Skeletal muscle cell (primary cell): ENCODE results near the gene ISG20.
"Not testable (repeated sequence)": the region's sequence is repeated elsewhere in the genome, so short reads cannot be mapped to it uniquely, and the experiment has no call there.

ENCODE experiments used
- DNase-seq: peaks from one replicate; pipeline ENCODE4 v3.0.0-alpha.2; 2010; ENCODE audit warnings: low read depth
- H3K4me3 ChIP-seq: 2 replicates; pipeline ENCODE4 v1.5.1; 2011; ENCODE audit warnings: low read depth, mild to moderate bottlenecking, control low read depth, low read length, moderate library complexity

ISG20 gene

DNA sequence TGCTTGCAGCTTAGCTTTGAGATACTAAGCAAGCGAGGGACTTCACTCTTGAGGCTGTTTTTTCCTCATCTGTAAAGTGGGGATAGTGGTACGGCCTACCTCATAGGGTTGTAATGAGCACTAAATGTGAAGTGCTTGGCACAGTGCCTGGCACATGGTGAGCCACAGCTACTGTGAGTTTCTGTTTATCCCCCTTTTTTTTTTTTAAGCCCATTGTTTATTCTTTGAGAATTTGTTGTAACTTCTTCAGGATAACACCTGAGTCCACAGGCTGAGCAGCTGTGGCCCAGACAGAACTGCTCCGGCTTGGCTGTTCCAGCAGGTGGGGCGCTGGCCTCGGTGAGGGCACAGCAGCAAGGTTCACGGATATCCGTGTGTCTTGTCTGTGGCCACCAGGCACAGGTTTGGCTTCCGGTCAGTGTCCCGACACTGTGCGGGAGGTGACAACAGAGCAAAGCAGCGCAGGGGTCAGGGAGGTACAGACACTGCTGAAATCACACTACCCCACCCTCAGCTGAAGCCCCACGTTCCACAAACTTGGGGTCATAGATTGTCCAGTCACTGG lies 7.3 kb upstream of the ISG20 start:
- DNase-seq = no peak
- no peak overlapping the region for H3K4me3 ChIP-seq

- H3K4me3 ChIP-seq, DNase-seq: not testable (repeated sequence)
Observed at GRCh38 chr15:88632797-88633196, 6.0 kb upstream of the ISG20 start.

DNA sequence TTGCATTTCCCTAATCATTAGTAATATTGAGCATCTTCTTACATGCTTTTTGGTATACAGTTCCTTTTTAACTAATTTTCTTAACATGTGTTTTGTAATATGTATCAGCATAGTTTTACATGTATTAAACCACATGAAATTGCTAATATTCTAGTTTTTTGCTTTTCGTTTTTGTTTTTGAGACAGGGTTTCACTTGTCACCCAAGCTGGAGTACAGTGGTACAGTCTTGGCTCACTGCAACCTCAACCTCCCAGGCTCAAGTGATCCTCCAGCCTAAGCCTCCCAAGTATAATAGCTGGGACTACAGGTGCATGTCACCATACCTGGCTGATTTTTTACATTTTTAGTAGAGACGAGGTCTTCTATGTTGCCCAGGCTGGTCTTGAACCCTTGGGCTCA lies 4.4 kb upstream of the ISG20 start:
- no peak for DNase-seq
- H3K4me3 ChIP-seq = no peak overlapping the region

- no peak overlapping the region for H3K4me3 ChIP-seq
- peak; percentile 62 for DNase-seq
Observed at GRCh38 chr15:88635318-88635717, 3.5 kb upstream of the ISG20 start.

- no peak overlapping the region for H3K4me3 ChIP-seq
- DNase-seq = no peak
Observed at GRCh38 chr15:88636050-88636449, 2.8 kb upstream of the ISG20 start.

GRCh38 chr15:88636654-88637053 lies 2.2 kb upstream of the ISG20 start:
- DNase-seq = no peak
- no peak overlapping the region for H3K4me3 ChIP-seq

DNA sequence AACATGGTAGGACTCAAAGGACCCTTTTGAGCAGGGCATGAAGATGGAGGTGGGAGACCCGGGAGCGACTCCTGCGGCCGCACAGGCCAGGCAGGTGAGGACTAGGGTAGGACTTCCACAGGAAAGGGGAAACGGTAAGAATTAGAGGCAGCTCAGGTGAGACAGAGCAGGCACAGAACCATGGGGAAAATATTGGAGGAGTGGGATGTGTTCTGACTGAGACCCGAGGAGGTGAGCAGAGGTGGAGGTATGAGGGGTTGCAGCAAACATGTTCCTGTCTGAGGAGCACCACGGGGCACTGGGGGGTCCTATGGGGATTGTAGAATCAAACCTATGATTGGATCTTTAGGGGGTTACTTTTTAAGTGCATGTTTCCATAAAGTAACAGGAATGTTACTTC lies 1.4 kb upstream of the ISG20 start:
- DNase-seq = no peak
- H3K4me3 ChIP-seq = no peak overlapping the region

GRCh38 chr15:88637841-88638625 lies 783 bp upstream of the ISG20 start:
- peak overlapping the region; percentile 38 for H3K4me3 ChIP-seq
- DNase-seq = no peak

- no peak for DNase-seq
- H3K4me3 ChIP-seq = no peak overlapping the region
Observed at GRCh38 chr15:88641959-88642452, 3.2 kb downstream of the ISG20 start.

DNA sequence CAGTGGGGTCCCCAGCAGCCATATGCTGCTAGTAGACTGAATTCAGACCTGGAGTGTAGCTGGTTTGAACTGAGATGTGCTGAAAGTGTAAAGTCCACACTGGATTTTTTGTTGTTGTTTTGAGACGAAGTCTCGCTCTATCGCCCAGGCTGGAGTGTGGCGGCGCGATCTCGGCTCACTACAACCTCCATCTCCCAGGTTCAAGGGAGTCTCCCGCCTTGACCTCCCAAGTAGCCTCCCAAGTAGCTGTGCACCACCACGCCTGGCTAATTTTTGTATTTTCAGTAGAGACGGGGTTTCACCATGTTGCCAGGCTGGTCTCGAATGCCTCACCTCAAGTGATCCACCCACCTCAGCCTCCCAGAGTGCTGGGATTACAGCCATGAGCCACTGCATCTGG lies 3.7 kb downstream of the ISG20 start:
- H3K4me3 ChIP-seq = not testable (repeated sequence)

DNA sequence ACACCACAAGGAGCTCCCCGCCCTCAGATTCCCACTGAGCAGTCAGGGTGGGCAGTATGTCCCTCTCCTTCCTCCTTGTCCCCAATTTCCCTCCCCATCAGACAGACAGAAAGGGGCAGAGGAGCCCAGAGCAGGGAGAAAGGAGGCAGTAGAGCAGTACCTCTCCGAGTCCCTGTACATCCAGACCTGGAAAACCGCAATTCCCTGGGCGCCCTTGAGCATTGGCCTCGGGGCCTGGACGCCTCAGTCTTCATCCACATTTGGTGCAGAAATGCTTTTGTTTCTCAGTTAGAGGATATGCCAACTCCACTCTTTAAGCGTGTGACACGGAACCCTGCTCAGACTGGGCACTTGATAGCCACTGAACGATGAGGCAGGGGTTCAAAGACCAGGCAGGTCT lies 5.9 kb downstream of the ISG20 start:
- no peak overlapping the region for H3K4me3 ChIP-seq
- no peak for DNase-seq

More for the DNA sequence above, 3.7 kb downstream of the ISG20 start:
- not testable (repeated sequence) for DNase-seq

DNA sequence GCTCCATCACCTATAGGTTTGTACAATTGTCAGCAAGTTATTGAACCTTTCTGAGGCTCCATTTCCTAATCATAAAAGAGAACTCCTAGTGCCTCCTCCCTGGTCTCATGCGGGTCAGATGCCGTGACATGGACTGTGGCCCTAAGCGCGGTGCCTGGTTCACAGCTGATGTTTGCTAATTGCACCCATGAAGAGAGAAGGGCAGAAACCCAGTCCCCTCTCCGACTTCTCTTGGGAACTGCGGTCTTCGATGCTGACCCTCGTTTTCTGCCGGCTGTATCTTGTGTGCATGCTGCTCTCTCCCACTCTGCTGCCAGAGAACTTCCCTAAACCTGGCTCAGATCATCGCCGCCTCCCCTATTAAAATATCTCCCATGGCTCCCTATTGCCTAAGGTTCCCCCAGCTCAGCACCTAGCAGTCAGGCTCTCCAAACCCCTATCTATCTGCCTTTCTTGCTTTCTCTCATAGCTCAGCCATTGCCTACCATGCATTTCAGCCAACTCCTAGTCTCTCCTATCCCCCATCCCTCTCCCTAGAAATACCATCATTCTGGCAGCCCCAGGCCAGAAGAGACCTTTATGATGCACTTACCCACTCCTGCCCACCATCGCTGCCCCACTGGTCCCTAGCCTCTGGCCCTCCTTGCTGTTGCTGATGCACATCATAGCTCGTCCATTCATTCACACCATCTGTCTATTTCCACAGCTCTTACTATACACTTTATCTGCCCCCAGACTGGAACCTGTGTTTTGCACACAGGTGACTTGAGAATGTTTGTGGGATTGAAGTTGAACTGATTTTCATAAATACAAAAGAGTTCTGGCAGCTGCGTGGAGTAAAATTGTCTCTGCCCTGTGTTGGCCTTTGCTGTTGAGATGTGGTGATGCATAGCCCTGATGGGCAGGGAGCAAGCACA lies 6.6 kb downstream of the ISG20 start:
- DNase-seq = no peak
- no peak overlapping the region for H3K4me3 ChIP-seq

DNA sequence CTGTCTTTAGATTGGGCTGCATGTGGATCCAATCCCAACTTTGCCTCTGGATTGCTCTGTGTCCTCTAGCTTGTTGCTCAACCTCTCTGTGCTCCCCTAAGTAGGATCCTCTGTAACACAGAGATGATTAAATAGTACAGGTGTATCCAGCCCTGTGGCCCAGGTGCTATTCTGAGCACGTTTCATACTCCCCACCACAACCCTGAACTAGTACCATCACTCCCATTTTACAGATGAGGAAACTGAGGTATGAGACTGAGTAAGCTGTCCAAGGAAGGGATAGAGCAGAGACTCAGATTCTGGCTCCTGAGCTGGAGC lies 7.2 kb downstream of the ISG20 start:
- no peak for DNase-seq

GRCh38 chr15:88646951-88647350 lies 8.1 kb downstream of the ISG20 start:
- DNase-seq = no peak

More for the DNA sequence above, 7.2 kb downstream of the ISG20 start:
- H3K4me3 ChIP-seq = no peak overlapping the region

DNA sequence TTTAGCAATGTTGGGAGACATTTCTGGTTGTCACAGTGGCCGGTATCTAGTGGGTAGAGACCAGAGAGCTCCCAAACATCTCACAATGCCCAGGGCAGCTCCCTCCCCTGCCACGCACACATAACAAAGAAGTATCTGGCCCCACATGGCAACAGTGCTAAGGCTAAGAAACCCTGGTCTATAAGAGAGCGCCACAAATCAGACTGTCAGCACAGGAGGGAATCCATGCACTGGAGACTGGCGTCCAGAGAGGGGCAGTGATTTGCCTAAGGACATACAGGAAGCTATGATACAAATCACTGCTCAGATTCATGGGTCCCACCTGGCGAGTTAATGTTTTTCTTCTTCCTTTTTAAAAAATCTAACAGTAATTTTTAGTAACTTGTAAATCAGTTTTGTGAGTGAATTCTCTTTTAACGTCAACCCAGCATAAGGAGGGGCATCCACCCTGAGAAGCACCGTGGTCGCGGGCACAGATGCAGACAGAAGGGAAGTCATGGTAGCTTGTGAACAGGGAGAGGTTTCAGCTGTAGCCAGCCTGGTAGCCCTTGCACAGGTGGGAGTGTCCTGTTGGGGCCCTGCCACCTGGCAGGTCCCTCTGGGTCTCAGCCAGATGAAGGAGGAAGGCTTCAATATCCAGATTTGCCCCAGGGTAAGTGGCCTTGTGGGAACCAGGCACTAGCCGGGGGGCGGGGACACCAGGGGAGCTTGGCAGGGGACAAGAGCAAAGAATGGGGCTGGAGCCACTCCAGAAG lies 8.7 kb downstream of the ISG20 start:
- no peak overlapping the region for H3K4me3 ChIP-seq
- DNase-seq = no peak

More at GRCh38 chr15:88646951-88647350, 8.1 kb downstream of the ISG20 start:
- no peak overlapping the region for H3K4me3 ChIP-seq

DNA sequence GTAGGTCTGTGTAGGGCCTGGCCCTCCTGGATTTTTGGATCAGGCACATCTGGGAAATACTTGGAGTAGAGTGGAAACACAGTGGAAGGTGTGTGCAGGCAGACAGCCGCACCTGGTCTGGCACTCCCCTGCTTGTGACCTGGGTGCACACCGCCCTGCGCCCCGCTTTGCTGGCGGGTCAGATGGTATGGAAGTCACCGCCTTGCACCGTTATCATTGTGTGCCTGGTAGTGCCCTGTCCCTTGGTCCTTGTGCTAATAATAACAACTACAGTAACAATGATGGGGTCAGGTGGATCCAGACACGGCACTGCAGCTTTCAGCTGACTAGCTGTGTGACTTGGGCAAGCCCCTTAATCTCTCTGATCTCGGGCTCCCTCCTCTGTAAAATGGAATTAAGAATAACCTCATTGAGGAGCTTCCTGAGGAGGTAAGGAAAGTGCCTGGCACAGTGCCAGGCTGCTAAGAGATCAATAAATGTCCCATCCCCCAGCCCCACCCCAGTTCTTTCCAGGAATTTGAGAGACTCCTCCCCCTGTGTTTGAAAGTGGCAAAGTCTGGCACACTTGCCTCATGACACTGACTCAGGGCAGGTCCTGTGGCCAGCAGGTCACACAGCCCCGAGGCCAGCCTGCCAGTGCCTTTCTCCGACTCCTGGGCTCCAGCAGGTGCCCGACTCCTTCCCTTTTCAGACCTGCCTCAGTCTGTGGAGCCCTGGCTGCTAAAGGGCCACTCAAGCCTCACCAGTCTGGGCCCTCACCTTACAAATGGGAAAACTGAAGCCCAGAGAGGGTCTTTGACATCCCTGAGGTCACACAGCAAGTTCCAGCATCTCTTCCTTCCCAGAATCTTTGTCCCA lies 9.8 kb downstream of the ISG20 start:
- DNase-seq = no peak
- no peak overlapping the region for H3K4me3 ChIP-seq

- no peak overlapping the region for H3K4me3 ChIP-seq
- DNase-seq = peak; percentile 93
Observed at GRCh38 chr15:88649286-88649733, 10.5 kb downstream of the ISG20 start.

GRCh38 chr15:88649753-88650551 lies 11.1 kb downstream of the ISG20 start:
- no peak overlapping the region for H3K4me3 ChIP-seq
- no peak for DNase-seq
